NCI-H2029 treated with DMSO at 0.1 percent for 48 hours (cell line): ENCODE results near the gene SLC24A3.

ENCODE experiments used
- DNase-seq: peaks from one replicate; lab custom pipeline; 2025; lab: John Stamatoyannopoulos, UW

The SLC24A3 gene

GRCh38 chr20:19212469-19212815 lies at the start of gene SLC24A3:
Gene SLC24A3 (plus strand): TSS chr20:19212642.
- DNase-seq = no peak

GRCh38 chr20:19170148-19170547 lies 42.3 kb upstream of the SLC24A3 start:
- DNase-seq = no peak

DNA sequence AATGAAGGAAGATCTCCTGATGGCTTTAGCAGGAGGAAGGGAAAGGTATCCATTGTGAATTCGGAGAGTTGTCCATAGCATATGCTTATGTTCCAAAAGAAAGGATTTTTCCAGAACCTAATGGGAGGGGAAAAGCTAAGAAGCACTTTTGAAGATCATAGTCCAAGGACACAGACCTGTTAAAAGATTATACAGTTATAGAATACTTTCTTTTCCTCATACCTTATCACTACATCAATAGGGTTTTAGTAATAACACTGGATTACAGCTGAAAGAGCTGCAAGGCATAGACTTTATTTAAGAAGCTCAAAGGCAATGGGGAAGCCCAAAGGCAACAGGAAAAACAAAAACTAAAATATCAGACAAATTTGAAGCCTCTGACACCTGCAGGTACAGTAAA lies 39.8 kb upstream of the SLC24A3 start:
- DNase-seq = no peak

DNA sequence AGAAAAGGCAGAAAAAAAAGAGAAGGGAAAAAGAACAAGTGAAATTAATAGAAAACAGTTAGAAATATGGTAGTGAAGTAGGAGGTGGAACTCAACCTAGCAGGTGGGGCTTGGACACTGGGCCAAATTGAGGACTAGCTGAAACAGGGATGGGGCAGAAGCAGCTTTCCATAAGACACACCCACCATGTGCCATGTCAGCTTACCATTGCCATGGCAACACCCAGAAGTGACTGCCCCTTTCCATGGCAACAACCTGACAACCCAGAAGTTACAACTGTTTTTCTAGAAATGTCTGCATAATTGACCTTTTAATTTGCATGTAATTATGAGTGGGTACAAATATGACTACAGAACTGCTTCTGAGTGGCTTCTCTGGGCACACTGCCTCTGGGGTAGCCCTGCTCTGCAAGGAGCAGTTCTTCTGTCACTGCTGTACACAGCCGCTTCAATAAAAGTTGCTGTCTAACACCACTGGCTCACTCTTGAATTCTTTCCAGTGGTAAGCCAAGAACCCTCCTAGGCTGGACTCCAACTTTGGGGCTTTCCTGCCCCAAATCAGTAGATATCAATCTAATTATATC lies 35.9 kb upstream of the SLC24A3 start:
- DNase-seq = no peak

- DNase-seq = no peak
These were observed 30.9 kb upstream of the SLC24A3 start for GRCh38 chr20:19181552-19181951.

GRCh38 chr20:19185083-19185482 lies 27.4 kb upstream of the SLC24A3 start:
- DNase-seq = no peak

DNA sequence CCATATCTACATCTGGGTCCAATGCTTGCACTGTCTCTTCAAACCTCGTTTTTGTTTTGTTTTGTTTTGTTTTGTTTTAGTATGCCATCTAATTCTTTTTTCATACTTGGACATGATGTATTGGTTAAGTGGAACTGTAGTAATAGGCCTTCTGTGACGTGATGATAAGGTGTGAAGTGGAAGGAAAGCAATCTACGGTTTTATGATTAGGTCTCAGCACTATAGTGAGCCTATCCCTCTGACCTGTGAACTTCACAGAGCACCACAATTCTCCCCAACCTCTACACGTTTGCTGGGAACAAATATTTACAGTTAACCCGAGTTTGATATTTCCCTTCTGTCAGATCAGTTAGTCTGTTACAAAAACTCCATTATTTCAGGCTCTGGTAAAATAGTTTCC lies 19.1 kb upstream of the SLC24A3 start:
- DNase-seq = no peak

- DNase-seq = peak; percentile 72
These were observed 6.5 kb upstream of the SLC24A3 start for GRCh38 chr20:19205981-19206396.

- DNase-seq = no peak
These were observed 4.9 kb upstream of the SLC24A3 start for GRCh38 chr20:19207541-19207940.

- no peak for DNase-seq
These were observed 1.9 kb upstream of the SLC24A3 start for GRCh38 chr20:19210391-19211155.

GRCh38 chr20:19211252-19211651 lies 1.2 kb upstream of the SLC24A3 start:
- DNase-seq = no peak

GRCh38 chr20:19211661-19212468 lies 577 bp upstream of the SLC24A3 start:
- DNase-seq = peak; percentile 50

- no peak for DNase-seq
These were observed 520 bp downstream of the SLC24A3 start for GRCh38 chr20:19212821-19213502.

DNA sequence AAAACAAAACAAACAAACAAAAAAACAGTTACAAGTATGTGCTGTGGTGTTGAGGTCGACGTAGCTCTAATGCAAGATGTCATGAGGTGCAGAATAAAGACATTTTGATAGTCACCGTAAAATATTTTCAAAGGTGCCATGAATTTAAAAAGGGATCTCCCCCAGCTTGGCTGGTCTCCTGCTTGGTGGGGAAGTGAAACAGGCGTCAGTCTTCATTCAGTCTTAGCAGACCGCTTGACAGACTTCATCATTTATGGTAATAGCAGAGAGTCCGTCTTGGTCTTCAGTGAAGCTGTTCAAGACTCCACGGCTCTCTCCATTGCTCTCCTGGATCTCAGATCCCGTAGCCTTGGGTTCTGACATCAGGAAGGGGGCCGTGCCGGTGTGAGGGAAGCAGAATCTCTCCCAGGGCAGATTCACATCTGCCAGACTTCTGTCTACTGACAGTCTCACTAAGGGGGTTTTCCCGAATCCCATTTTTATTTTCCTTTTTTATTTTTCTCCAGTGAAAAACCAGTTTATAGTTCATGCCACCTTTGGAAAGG lies 1.6 kb downstream of the SLC24A3 start:
- DNase-seq = no peak

GRCh38 chr20:19218411-19218810 lies 6.0 kb downstream of the SLC24A3 start:
- DNase-seq = no peak

GRCh38 chr20:19222520-19223040 lies 10.1 kb downstream of the SLC24A3 start:
- DNase-seq = no peak

- no peak for DNase-seq
These were observed 11.2 kb downstream of the SLC24A3 start for GRCh38 chr20:19223640-19224039.

DNA sequence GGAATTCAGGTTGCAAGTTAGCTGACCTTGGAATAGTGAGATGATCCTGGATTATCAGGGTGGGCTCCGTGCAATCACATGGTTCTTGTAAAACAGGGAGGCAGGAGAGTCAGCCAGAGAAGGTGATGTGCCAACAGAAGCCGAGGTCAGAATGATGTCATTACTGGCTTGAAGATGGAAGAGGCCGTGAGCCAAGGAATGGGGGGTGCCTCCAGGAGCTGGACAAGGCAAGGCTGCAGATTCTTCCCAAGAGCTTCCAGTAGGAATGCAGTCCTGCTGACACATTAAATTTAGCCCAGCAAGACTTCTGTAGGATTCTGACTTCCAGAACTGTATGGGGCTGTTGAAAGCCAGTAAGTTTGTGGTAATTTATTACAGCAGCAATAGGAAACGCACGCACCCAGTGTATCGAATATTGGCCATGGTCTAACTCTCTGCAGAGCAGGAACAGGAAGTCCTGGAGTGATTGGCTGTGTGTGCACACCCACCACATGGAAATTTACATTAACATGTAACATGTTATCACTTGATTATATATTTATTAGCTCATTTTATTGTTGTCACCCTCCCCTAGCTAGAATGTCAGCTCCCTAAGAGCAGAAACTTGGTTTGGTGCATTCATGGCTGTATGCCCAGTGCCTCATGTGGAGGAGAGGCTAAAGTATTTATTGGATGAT lies 19.1 kb downstream of the SLC24A3 start:
- no peak for DNase-seq

- DNase-seq = no peak
These were observed 20.8 kb downstream of the SLC24A3 start for GRCh38 chr20:19232997-19233794.

GRCh38 chr20:19236371-19237055 lies 24.1 kb downstream of the SLC24A3 start:
- DNase-seq = no peak
